Measurements from ENCODE around the gene FAM162A.

- no peak for TF ChIP-seq EZH2 (IDR thresholded peaks at IDR 0.05)
- TF ChIP-seq POLR2AphosphoS5 (IDR thresholded peaks at IDR 0.05; ENCODE audit: borderline replicate concordance, low read depth, low read length): no peak
- no peak for TF ChIP-seq FOXP2 (optimal IDR thresholded peaks at IDR 0.05; ENCODE audit: control extremely low read depth, extremely low read length, insufficient read depth)
These were observed 32.4 kb upstream of the FAM162A start for GRCh38 chr3:122351612-122352011.
